Activated T-cell treated with anti-CD3 and anti-CD28 coated beads, Interleukin-2, amount 50 U/mL, for 1 hour (primary cell): ENCODE data around the gene CDK14.

Experiments used
- DNase-seq: peaks from one replicate; pipeline ENCODE4 v3.0.0-alpha.2; 2020

Gene CDK14

GRCh38 chr7:91031757-91032156 is 435.6 kb downstream of the CDK14 start:
- DNase-seq: no peak

GRCh38 chr7:91033574-91033973 is 437.5 kb downstream of the CDK14 start:
- no peak for DNase-seq

GRCh38 chr7:91034459-91035368 is 438.6 kb downstream of the CDK14 start:
- DNase-seq: no peak

DNA sequence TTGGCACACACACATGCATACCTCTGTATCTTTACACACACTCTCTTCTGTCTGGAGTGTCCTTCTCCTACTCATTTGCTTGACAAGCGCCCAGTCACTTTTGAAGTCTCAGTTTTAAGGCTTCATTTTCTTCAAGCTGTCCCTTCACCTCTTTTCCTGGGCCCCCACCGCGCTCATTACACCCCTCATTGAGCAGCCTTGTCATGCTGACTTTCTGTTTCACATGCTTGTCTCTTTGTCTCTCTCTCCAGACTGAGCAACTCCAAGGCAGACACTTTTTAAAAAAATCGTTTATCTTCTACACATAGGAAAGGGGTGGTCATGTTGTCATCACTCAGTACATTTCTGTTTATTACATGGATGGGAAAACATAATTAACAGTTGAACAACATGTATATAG is 442.9 kb downstream of the CDK14 start:
- DNase-seq: no peak

GRCh38 chr7:91041141-91041540 is 445.0 kb downstream of the CDK14 start:
- DNase-seq: no peak

DNA sequence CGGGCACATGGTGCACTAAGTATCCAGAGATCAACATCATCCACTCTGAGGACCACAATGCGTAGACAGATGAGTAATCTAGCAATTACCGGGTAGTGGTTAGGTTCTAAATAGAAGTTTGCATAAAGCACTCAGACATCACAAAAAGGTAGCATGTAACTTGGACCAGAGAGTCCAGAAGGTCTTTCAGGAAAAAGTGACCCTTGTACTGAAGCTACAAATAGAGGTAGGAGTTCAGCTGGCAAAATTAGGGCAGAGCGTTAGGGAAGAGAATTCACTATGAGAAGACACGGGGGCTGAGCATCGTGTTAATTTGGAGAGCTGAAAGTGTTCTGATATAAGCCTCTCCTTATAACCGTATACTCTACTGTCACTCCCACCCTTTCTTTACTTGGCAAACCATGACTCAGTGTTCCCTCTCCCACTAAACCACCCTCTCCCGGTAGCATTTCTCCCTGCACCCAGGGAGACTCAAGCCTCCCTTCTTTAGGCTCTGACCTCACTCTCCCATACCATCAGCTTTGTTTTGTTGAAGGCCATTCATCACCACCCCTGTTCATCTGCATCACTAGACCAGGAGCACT is 445.9 kb downstream of the CDK14 start:
- DNase-seq: no peak

DNA sequence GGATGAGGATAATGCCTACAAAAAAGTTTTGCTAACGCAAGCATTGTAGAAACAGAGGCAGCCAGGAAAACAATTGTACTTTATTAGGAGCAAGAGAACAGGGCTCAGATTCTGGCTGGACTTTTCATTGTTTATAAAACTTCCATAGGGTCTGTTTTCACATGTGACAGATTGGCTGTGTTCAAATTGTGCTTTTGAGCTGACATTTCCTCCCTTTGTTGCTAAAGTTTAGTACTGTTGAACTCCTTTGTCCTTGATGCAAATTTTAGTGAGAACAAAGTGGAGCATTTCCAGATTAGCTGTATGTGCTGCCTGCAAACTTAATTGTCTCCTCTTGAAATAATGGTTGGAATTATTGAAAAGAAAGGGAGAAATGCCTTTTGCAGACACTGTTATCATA is 447.1 kb downstream of the CDK14 start:
- no peak for DNase-seq

DNA sequence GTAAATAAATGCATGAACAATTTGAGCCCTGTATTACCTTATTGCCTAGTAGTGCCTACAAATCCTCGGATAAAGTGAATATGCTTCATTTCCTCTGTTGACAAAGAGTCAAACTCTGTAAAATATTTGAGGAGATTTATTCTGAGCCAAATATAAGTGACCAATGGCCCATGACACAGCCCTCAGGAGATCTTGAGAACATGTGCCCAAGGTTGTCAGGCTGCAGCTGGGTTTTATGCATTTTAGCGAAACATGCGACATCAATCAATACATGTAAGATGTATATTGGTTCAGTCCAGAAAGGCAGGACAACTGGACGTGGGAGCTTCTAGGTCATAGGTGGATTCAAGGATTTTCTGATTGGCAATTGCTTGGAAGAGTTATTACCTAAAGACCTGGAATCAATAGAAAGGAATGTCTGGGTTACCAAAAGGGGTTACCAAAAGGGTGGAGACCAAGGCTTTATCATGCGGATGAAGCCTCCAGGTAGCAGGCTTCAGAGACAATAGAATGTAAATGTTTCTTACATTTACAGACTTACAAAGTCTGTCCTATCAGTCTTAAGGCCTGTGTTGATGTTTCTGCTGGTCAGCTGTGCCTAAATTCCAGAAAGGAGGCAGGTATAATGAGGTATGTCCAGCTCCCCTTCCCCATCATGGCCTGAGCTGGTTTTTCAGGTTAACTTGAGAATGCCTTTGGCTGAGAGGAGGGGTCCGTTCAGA is 448.0 kb downstream of the CDK14 start:
- DNase-seq: no peak

- DNase-seq: no peak
These were observed 449.5 kb downstream of the CDK14 start for GRCh38 chr7:91045606-91046005.

DNA sequence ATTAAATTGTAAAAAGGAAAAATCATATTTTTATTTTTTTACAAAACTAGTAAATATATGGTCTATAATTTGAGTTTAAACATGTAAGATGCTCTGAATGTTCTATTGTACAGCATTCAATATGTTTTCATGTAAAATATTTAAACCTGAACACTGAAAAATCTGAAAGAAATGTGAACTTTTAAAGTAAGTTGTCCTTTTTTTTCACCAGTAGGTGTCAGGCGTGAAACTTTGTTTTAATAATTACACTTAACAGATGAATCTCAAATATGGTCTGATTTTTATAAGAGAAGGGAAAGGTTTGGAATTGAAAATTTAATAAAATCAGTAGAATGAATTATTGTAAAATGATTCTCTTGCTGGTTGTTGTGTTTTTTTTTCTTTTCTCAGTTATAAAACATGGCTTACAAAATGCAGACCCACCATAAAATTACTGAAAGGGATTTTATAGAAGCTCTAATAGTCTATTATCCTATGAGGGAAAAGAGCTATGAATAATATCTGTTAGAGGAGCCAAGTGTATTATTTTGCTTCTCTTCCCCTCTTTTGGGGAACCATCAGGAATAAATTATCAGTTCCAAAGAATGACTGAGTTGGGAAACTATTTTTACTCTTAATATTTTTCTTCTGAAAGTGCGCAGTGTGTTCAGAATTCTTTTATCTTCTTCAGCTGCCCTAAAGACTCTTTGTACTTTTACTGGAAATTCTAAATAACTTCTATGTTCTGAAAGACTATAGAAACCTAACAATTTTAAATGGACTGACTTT is 450.4 kb downstream of the CDK14 start:
- no peak for DNase-seq

DNA sequence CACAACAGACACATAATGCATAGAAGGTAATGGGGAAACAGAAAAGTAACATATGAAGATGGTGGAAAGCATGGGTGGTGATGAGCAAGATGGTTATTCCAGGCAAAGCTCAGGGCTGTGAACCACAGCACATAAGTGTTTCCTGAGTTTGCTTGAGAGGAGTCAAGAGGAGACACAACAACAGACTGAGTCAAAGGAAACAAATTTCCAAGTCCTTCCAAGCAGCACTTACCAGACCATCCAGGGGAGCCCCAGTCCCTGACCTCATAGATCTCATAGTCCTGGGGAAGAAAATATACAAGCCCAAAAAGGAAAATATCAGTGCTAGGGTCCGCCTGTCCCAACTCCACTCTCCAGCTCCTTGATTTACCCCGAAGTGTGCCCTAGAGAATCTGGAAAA is 451.5 kb downstream of the CDK14 start:
- no peak for DNase-seq

- no peak for DNase-seq
These were observed 454.6 kb downstream of the CDK14 start for GRCh38 chr7:91050677-91051076.

DNA sequence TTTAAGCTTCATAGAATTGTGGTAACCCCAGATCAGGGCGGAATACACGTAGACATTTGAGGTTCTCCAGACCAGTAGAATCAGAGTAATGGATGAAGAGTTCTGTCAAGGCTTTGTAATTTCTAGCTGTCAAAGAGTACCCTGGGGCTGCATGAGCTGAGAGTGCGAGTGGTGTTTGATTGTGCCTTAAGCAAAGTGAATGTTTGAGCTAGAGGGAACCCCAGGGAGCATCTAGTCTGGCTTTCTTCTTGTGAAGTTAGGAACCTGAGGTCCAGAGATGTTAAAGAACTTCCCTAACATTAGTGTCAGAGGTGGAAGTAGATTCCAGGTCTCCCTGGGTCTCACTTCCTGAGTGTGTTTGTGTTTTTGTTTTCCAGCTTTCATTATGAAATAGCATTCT is 455.8 kb downstream of the CDK14 start:
- DNase-seq: no peak

DNA sequence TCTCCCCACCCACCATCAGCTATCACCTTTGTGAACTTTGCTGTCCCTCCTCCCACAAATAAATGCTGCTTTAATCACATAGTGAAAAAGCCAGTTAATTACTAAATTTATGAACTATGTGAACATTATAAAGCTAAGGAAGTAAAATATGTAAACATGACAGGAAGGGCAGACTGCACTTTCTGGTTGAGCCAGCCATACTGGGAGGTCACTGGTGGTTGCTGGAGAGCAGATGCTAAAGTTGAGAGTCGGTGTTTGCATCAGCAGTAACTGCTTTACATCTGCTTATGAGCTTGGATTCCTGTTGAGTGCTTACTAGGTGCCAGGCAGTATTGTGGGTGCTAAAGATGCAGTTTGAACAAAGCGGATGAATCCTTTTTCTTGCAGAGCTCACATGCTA is 458.3 kb downstream of the CDK14 start:
- DNase-seq: no peak

GRCh38 chr7:91055219-91055618 is 459.1 kb downstream of the CDK14 start:
- DNase-seq: no peak

DNA sequence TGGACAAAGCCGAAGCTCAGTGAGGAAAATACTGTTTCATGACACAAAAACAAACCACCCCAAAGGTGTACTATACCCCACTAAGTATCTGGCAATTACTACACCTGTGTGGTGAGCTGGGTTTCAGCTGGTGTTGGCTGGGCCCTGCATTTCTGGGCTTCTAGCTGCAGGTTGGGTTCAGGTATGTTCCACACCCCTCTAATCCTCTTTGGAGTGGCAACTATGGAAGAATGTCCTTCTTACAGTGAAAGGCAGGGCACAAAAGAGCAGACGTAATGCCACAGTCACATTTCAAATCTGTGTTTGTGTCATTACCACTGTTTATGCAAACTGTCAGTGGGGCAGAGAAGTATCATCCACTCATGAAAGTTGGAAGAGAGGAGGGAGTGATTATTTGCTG is 466.6 kb downstream of the CDK14 start:
- DNase-seq: no peak

DNA sequence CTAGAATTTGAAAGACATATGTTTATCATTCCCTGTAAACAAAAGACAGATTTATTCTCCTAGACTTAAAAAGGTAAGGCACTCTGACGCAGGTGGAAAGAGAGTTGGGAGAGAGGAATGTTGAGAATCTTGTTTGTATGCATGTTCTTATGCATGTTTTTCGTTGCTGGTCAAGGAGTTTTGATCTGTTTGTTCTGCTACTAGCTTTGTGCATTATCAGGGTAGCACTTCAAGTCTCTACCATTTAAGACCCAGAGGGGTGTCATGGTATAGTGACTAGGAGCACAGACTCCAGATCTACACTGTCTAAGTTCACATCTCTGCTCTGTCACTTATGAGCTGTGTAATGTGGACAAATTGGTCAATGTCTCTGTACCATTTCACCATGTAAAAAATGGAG is 467.9 kb downstream of the CDK14 start:
- DNase-seq: no peak

DNA sequence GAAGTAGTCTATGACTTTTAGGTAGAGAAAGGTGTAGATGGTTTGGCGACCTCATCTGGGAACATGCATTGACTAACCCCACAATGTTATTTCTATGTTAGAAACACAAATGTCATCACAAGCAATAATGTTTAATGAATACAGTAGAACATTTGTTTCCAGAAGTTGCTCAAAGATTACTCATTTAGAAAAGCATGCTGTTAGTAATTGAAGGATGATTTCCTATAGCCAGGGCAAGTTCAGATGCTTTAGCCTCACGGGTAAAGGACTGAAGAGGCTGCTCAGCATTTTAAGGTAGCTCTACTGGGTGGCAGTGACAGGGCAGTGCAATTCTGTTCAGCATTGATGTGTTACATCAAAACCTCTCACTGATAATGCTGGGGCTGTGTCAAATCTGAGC is 468.8 kb downstream of the CDK14 start:
- no peak for DNase-seq

DNA sequence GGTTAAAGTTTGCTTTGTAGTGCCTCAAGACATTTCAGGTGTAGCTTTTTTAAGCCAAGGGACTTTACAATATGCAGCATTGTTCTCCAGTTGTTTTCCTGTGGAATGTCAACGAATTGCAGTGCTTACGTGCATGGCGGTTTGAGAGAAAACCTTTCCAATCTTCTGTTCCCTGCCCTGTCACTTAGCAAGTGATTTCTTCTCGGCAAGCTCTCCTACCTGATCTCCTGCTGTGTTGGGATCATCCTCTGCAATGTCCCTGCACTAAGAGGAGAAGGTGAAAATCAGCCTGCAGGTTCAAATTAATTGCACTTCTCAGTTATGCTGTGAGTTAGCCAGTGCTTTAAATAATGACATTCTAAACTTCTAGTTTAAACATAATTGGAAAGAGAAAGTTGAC is 470.5 kb downstream of the CDK14 start:
- DNase-seq: no peak

GRCh38 chr7:91067242-91067641 is 471.1 kb downstream of the CDK14 start:
- DNase-seq: no peak

- DNase-seq: no peak
These were observed 472.1 kb downstream of the CDK14 start for GRCh38 chr7:91068136-91068795.

DNA sequence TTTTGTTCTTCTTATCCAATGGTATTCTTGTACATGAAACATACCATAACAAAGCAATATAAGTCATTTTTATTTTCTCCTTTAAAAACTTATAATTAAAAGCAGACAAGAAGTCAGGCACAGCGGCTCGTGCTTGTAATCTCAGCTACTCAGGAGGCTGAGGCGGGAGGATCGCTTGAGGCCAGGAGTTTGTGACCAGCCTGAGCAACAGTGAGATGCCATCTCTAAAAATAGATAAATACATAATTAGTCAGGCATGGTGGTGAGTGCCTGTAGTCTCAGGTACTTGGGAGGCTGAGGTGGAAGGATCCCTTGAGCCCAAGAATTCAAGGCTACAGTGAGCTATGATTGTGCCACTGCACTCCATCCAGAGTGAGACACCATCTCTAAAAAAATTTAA is 473.0 kb downstream of the CDK14 start:
- DNase-seq: no peak

DNA sequence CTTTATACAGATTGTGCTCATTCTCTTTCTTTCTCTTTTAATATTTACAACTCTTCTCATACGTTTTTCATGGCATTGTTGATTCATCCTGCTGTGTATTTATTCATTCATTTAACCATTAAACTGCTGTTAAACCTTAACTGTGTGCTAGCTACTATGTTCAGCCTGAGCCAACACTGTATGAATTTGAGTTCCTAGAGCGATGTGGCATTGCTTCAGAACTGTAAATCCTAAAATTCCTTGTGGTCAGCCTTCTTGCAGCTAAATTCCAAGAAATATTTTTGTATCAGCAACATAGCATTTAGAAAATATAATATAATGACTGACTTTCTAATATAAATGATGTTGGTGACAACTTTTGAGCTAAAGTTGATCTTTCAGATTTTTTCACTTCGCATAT is 483.4 kb downstream of the CDK14 start:
- no peak for DNase-seq
